Measurements from ENCODE around the gene SIDT1.

DNA sequence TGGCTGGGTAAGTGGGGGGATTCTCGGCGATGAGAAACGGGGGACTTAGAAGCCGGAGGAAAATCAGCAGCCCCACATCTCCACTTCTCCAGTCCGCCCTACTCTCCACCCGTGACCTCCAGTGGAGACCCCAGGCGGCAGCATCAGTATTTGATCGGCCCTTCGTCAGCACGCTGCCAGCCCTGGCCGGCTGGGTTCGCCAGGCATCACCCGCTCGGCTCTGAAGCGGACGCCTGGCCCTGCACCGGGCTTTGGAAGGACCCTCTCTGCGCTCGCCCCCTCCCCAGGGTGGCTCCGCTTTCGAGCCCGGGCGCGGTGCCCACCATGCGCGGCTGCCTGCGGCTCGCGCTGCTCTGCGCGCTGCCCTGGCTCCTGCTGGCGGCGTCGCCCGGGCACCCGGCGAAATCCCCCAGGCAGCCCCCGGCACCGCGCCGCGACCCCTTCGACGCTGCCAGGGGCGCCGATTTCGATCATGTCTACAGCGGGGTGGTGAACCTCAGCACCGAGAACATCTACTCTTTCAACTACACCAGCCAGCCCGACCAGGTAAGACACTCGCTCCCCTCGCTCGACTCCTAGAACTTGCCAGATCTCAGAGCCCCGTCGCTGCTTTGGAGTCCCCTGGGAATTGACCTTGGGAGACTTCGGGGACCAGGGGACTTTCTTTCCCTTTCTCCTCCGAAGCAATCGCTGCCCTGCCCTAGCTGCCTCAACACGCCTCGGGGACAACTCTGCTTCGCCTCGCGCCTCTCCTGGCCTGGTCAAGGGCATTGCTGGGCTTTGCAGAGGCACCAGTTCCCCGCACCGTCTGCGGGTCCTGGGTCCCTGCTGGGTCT lies 561 bp downstream of the SIDT1 start:
- TF ChIP-seq POLR2A (IDR thresholded peaks at IDR 0.05; ENCODE audit: low read depth, low read length): no peak
- no peak; the same call in 1 of the 2 replicates for TF ChIP-seq TAF1 (IDR thresholded peaks at IDR 0.05; ENCODE audit: borderline replicate concordance, low read depth, low read length)
- TF ChIP-seq POLR2AphosphoS5 (IDR thresholded peaks at IDR 0.05; ENCODE audit: low read depth, low read length): no peak
